Lung (tissue), 12 donors: Measurements from ENCODE around the gene GFRA3. TPM values are rescaled to one million over a fixed set of nuclear protein-coding genes. Genes with fewer than 3 reads are reported as not detected.
"Not testable (repeated sequence)": the region's sequence is repeated elsewhere in the genome, so short reads cannot be mapped to it uniquely, and the experiment has no call there.

Experiments
- ATAC-seq: fragments of 200-7000 bp; cut with Tn5 transposase; one replicate; pipeline ENCODE4 v1.9.1; 2020; ENCODE audit warnings: moderate number of reproducible peaks; ENCODE audit not compliant: insufficient read depth, low FRiP score
- DNase-seq, 3 donors: peaks; one replicate each; pipeline ENCODE4 v3.0.0-alpha.2; 2013 to 2017
- H3K27ac ChIP-seq, 2 donors: one replicate each; pipeline ENCODE4 v1.5.1; 2013; ENCODE audit warnings: mild to moderate bottlenecking in 2 of 2, moderate library complexity in 2 of 2, control low read depth in 1 of 2, inconsistent platforms in 1 of 2, low read depth in 1 of 2, low read length in 1 of 2
- H3K27me3 ChIP-seq, 3 donors: one replicate each; pipeline ENCODE4 v1.5.1; 2013; ENCODE audit warnings: low read length in 2 of 3; ENCODE audit not compliant: control insufficient read depth in 3 of 3, insufficient read depth in 3 of 3
- H3K36me3 ChIP-seq, 4 donors: one replicate each; pipeline ENCODE4 v1.5.1; 2013; ENCODE audit warnings: low read length in 4 of 4, mild to moderate bottlenecking in 1 of 4, moderate library complexity in 1 of 4; ENCODE audit not compliant: control insufficient read depth in 4 of 4, insufficient read depth in 4 of 4
- H3K4me1 ChIP-seq, 5 donors: one replicate each; pipeline ENCODE4 v1.5.1; 2013; ENCODE audit warnings: low read length in 5 of 5, mild to moderate bottlenecking in 2 of 5, moderate library complexity in 1 of 5; ENCODE audit not compliant: control insufficient read depth in 5 of 5, insufficient read depth in 5 of 5
- H3K4me3 ChIP-seq: one replicate; pipeline ENCODE4 v1.5.1; 2013; ENCODE audit warnings: mild to moderate bottlenecking, control low read depth, moderate library complexity
- H3K9ac ChIP-seq, 2 donors: one replicate each; pipeline ENCODE4 v1.5.1; 2013; ENCODE audit warnings: low read length in 2 of 2, control low read depth in 1 of 2; ENCODE audit not compliant: insufficient read depth in 1 of 2
- H3K9me3 ChIP-seq, 4 donors: one replicate each; pipeline ENCODE4 v1.5.1; 2013; ENCODE audit warnings: low read length in 3 of 4, mild to moderate bottlenecking in 1 of 4, moderate library complexity in 1 of 4; ENCODE audit not compliant: control insufficient read depth in 4 of 4, insufficient read depth in 3 of 4
- CTCF ChIP-seq: IDR thresholded peaks from 2 replicates; pipeline ENCODE4 v1.5.1; 2012; ENCODE audit warnings: mild to moderate bottlenecking; ENCODE audit errors: control extremely low read depth, extremely low read depth
- WGBS, 2 donors: extraction: QIAGEN DNeasy Blood & Tissue Kit; methylation state at CpG; one replicate each; pipeline ENCODE4 v1.1.7; 2013; 5-methylcytosine and 5-hydroxymethylcytosine counted together
- polyA plus RNA-seq, 2 donors: library from polyadenylated mRNA; stranded (reverse); fragments of 200-250 nt; gene quantifications; one replicate each; pipeline ENCODE4 v1.2.1, GENCODE V29; 2013
- total RNA-seq, 2 donors: library from RNA; depleted of rRNA in 1 of 2; stranded (reverse); fragments of >200 nt in 1 of 2; gene quantifications; one replicate each; pipeline ENCODE4 v1.2.1, GENCODE V29; 2014 to 2021
- donor health status: control.
- donor health status: control.
- donor health status: Bipolar disorder and iron deficiency.
- donor health status: healthy.
- donor health status: DM: yes; HTN: yes; CAD: no.

GFRA3 gene
- total and polyA plus RNA-seq, 4 donors, result 0.11 to 0.57 (median 0.18) TPM; not detected in 1

- Histone ChIP-seq H3K4me3 (no peak overlapping the region), H3K9me3 (no peaks in the 10 kb centered on the region), H3K9ac (no peak overlapping the region), H3K27ac (no peak overlapping the region), H3K4me1 (no peaks in the 10 kb centered on the region), H3K27me3 (no peaks in the 10 kb centered on the region), H3K36me3 (no peaks in the 10 kb centered on the region)
- 74 to 81% methylated on average over 29 of the region's 29 CpGs for WGBS, 2 donors
- ATAC-seq (no peak), DNase-seq (no peak)
- TF ChIP-seq CTCF, result no peak
Measured at GRCh38 chr5:138257583-138257982, 16.8 kb downstream of the GFRA3 start.

DNA sequence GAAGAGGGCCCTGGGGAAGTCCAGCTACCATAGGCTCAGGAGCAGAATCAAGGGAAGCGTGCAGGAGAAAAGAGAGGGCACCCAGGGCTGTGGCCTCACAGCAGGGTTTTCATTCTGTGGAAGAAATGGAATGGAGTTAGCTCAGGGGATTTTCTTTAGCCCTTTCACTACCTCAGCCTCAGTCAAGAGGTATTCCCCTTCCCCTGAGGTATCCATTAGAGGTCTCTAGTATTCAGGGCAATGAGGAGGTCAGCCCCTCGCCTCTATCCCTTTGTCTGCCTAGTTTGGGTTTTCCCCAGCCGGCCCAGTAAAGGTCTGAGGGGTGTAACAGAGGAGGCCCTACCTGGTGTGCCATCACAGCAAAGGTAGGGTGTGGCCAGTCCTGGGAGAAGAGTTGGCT is 21.5 kb downstream of the GFRA3 start:
- Histone ChIP-seq H3K4me3 (no peak overlapping the region), H3K36me3 (no peaks in the 10 kb centered on the region), H3K27ac (no peak overlapping the region), H3K9ac (no peak overlapping the region), H3K27me3 (no peaks in the 10 kb centered on the region), H3K4me1 (no peaks in the 10 kb centered on the region), H3K9me3 (no peaks in the 10 kb centered on the region)
- ATAC-seq (no peak), DNase-seq (no peak)
- TF ChIP-seq CTCF, result no peak
- WGBS, 2 donors, result 88 to 90% methylated on average over 3 of the region's 3 CpGs

DNA sequence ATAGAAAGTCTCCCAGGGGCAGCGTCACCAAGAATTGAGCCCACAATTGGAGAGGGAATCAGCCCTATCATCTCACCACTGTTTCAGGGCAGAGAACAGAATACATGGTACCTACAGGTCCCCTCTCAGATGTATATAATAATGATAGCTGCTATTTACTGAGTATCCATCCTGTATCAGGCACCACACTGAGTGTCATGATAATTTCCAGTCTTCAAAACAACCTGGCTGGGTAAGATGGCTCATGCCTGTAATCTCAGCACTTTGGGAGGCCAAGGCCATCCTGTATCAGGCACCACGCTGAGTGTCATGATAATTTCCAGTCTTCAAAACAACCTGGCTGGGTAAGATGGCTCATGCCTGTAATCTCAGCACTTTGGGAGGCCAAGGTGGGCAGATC is 26.6 kb downstream of the GFRA3 start:
- not testable (repeated sequence) for H3K9me3 ChIP-seq, H3K9ac ChIP-seq, H3K36me3 ChIP-seq, H3K4me3 ChIP-seq, H3K27me3 ChIP-seq, H3K4me1 ChIP-seq, ATAC-seq, DNase-seq, H3K27ac ChIP-seq
- WGBS, 2 donors, result 93 to 100% methylated on average over 2 of the region's 2 CpGs

DNA sequence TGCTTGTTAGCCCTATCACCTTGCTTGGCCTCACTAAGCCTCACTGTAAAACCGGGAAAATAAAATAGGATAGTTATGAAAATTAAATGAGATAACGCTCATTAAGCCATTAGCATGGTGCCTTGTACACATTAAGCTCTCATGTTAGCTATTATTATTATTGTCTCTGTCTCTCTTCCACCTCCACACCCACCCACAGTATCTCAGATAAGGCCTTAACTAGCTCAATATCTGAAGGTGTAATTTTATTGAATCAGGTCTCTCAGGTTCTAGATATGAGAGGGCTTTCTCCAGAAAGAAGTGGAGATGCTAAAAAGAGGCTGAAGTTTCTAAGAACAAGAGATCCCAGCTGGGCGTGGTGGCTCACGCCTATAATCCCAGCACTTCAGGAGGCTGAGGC is 27.6 kb downstream of the GFRA3 start:
- Histone ChIP-seq H3K27ac (no peak overlapping the region), H3K4me1 (peaks cover 0 to 11% (median 0%) of the 10 kb centered on the region in 5 donors), H3K27me3 (peaks cover 0 to 2% (median 0%) of the 10 kb centered on the region in 3 donors), H3K9ac (no peak overlapping the region), H3K36me3 (no peaks in the 10 kb centered on the region), H3K9me3 (no peaks in the 10 kb centered on the region), H3K4me3 (no peak overlapping the region)
- DNase-seq (no peak), ATAC-seq (no peak)
- TF ChIP-seq CTCF, result no peak
- WGBS, 2 donors, result 86 to 95% methylated on average over 4 of the region's 4 CpGs
